Gastroesophageal sphincter (tissue), 4 donors: Measurements from ENCODE around the gene PDGFB. TPM values are rescaled to one million over a fixed set of nuclear protein-coding genes. Genes with fewer than 3 reads are reported as not detected.

Experiments
- ATAC-seq: fragments of 150-250 bp; one replicate; pipeline ENCODE4 v1.9.1; 2016; ENCODE audit warnings: mild to moderate bottlenecking, moderate library complexity
- H3K27ac ChIP-seq, 4 donors: fragments of 200-600 bp; sonication (generic) in 3 of 4; 1 replicate in 3 of 4; 2 replicates in 1 of 4; pipeline ENCODE4 v1.5.1; 2016 to 2019
- H3K27me3 ChIP-seq: fragments of 200-600 bp; sonication (generic); one replicate; pipeline ENCODE4 v1.5.1; 2019
- H3K36me3 ChIP-seq, 2 donors: fragments of 200-600 bp; sonication (generic); one replicate each; pipeline ENCODE4 v1.5.1; 2019; ENCODE audit warnings: control low read depth in 1 of 2
- H3K4me1 ChIP-seq, 3 donors: fragments of 200-600 bp; sonication (generic); 1 replicate in 2 of 3; 2 replicates in 1 of 3; pipeline ENCODE4 v1.5.1; 2016 to 2019; ENCODE audit warnings: control low read depth in 2 of 3
- H3K4me3 ChIP-seq, 2 donors: fragments of 200-600 bp; sonication (generic); one replicate each; pipeline ENCODE4 v1.5.1; 2019; ENCODE audit warnings: mild to moderate bottlenecking in 1 of 2, moderate library complexity in 1 of 2
- H3K9me3 ChIP-seq, 3 donors: fragments of 200-600 bp; sonication (generic); one replicate each; pipeline ENCODE4 v1.5.1; 2017 to 2019; ENCODE audit warnings: control low read depth in 2 of 3
- CTCF ChIP-seq, 4 experiments: fragments of 200-600 bp in 2 of 4; fragments of 450-650 bp in 2 of 4; sonication (generic) in 1 of 4; IDR thresholded peaks; one replicate each; pipeline ENCODE4 v1.5.1; 2017 to 2019; ENCODE audit warnings: antibody characterized with exemption in 4 of 4, mild to moderate bottlenecking in 2 of 4, moderate library complexity in 2 of 4
- EP300 ChIP-seq: sonication (generic); formaldehyde crosslinking; IDR thresholded peaks from one replicate; pipeline ENCODE4 v1.6.1; 2017; ENCODE audit warnings: antibody characterized with exemption, mild to moderate bottlenecking
- POLR2A ChIP-seq, 2 donors: fragments of 450-650 bp; IDR thresholded peaks; one replicate each; pipeline ENCODE4 v1.6.1; 2017; ENCODE audit warnings: antibody characterized with exemption in 2 of 2, mild to moderate bottlenecking in 2 of 2, moderate library complexity in 1 of 2
- POLR2AphosphoS5 ChIP-seq: sonication (generic); formaldehyde crosslinking; IDR thresholded peaks from one replicate; pipeline ENCODE4 v1.6.1; 2017; ENCODE audit warnings: antibody characterized with exemption
- WGBS, 2 donors: methylation state at CpG; one replicate each; pipeline ENCODE4 v1.1.5; 2018; ENCODE audit warnings: low coverage in 1 of 2; 5-methylcytosine and 5-hydroxymethylcytosine counted together
- total RNA-seq, 4 donors: library from RNA; depleted of rRNA; stranded (reverse); fragments of >200 nt; gene quantifications; one replicate each; pipeline ENCODE4 v1.1.0, GENCODE V29; 2016

The PDGFB gene
- total RNA-seq, 4 donors from 2014 or later, result 7.1 to 27.9 (median 15.1) TPM

GRCh38 chr22:39290724-39291161 is 46.0 kb upstream of the PDGFB start:
- H3K4me3 ChIP-seq, result no peak overlapping the region
- TF ChIP-seq EP300 (no peak), CTCF (IDR thresholded peaks at IDR 0.05) (no peak), POLR2A (IDR thresholded peaks at IDR 0.05) (no peak), POLR2AphosphoS5 (peak; percentile 12)
- WGBS, 2 donors, result no CpG with 5 or more reads among the region's 17 CpGs
- H3K4me1 ChIP-seq, result peaks cover 0 to 33% (median 23%) of the 10 kb centered on the region in 3 donors
- no peaks in the 10 kb centered on the region for H3K9me3 ChIP-seq
- no peaks in the 10 kb centered on the region for H3K36me3 ChIP-seq
- H3K27me3 ChIP-seq, result no peaks in the 10 kb centered on the region
- H3K27ac ChIP-seq, result peak overlapping the region in 2 of 4 donors; percentile 70 to 80
- peak; percentile 53 for ATAC-seq

DNA sequence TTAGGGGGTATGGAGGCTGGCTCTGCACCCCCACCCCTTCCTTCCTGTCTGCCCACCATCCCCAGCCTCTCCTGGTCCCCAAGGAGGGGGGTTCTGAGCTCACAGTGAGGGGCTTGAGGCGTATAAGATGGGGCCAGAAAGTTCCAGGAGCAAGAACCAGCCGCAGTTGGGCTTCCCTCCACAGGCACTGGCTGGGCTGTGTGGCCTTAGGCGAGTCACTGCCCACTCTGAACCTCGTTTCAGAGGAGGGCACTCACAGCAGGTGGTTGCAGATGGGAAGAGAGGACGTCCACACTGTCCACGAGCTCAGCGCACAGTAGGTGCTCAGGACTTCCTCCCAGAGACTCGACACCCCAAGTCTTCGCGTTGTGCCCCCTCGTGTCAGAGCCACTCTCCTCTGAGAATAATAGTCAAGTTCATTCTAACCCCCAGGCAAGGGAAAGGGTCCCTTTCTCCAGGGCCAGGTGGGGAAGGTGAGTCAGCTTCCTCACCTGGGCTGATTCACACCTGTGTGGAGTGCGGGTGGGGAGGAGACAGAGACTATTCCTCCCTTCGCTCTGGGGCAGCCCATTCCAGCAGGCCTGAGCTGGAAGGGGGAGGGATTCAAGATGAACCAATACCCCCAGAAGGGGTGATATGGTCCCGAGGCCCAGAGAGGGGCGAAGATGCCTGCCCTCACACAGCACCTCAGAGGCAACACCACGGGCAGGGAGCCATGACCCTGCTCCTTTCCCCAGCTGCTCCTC is 45.4 kb upstream of the PDGFB start:
- Histone ChIP-seq H3K27ac (peak overlapping the region in 2 of 4 donors; percentile 70 to 80), H3K9me3 (peaks cover 0 to 2% (median 0%) of the 10 kb centered on the region in 3 donors), H3K4me1 (peaks cover 0 to 33% (median 23%) of the 10 kb centered on the region in 3 donors), H3K4me3 (no peak overlapping the region), H3K27me3 (no peaks in the 10 kb centered on the region), H3K36me3 (no peaks in the 10 kb centered on the region)
- ATAC-seq, result no peak
- WGBS, 2 donors, result 87 to 91% methylated on average over 6 to 9 of the region's 16 CpGs
- TF ChIP-seq CTCF (IDR thresholded peaks at IDR 0.05) (no peak), POLR2AphosphoS5 (no peak), POLR2A (IDR thresholded peaks at IDR 0.05) (no peak), EP300 (no peak)

GRCh38 chr22:39289533-39289932 is 44.8 kb upstream of the PDGFB start:
- WGBS, 2 donors, result no CpG with 5 or more reads among the region's 14 CpGs
- Histone ChIP-seq H3K4me3 (no peak overlapping the region), H3K27ac (peak overlapping the region in 1 of 4 donors; percentile 80), H3K27me3 (no peaks in the 10 kb centered on the region), H3K36me3 (no peaks in the 10 kb centered on the region), H3K4me1 (peaks cover 0 to 33% (median 23%) of the 10 kb centered on the region in 3 donors), H3K9me3 (peaks cover 0 to 8% (median 0%) of the 10 kb centered on the region in 3 donors)
- TF ChIP-seq POLR2A (IDR thresholded peaks at IDR 0.05) (no peak), EP300 (no peak), CTCF (IDR thresholded peaks at IDR 0.05) (no peak), POLR2AphosphoS5 (no peak)
- ATAC-seq, result no peak

DNA sequence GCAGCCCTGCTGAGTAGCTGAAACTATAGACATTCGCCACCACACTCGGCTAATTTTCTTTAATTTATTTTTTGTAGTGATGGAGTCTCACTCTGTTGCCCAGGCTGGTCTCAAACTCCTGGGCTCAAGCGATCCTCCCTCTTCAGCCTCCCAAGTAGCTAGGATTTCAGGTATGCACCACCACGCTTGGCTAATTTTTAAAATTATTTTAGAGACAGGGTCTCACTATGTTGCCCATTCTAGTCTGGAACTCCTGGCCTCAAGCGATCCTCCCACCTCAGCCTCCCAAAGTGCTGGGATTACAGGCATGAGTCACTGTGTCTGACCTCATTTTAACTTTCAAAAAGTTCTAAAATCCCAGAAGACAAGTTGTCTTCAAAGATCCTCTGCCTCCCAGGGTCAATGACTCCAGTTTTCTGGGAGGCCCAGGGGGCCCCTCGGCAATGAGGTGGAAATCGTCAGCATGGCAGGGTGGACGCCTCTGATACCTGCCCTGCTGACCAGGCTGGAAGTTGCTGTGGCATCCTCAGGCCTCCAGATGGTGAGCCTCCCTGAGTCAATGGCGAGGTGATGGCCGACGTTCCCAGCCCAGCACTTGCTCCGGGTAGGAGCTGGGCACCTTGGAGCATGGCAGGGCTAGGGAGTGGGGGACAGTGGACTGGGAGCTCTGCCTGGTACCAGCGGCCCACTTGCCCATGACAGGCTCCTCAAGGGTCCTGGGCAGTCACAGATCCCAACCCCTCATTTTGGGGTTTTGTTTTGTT is 43.5 kb upstream of the PDGFB start:
- TF ChIP-seq EP300, result no peak
- TF ChIP-seq POLR2AphosphoS5, result no peak
- no peak for TF ChIP-seq POLR2A (IDR thresholded peaks at IDR 0.05)
- TF ChIP-seq CTCF (IDR thresholded peaks at IDR 0.05), result no peak
- peaks cover 0 to 8% (median 0%) of the 10 kb centered on the region in 3 donors for H3K9me3 ChIP-seq
- 96 to 100% methylated on average over 2 to 5 of the region's 13 CpGs for WGBS, 2 donors
- no peak overlapping the region for H3K27ac ChIP-seq
- no peaks in the 10 kb centered on the region for H3K36me3 ChIP-seq
- no peaks in the 10 kb centered on the region for H3K27me3 ChIP-seq
- H3K4me3 ChIP-seq, result no peak overlapping the region
- ATAC-seq, result no peak
- H3K4me1 ChIP-seq, result peaks cover 0 to 42% (median 27%) of the 10 kb centered on the region in 3 donors
